Subcutaneous adipose tissue (tissue), 4 donors: ENCODE measurements around the gene CASKIN1. TPM values are rescaled to one million over a fixed set of nuclear protein-coding genes. Genes with fewer than 3 reads are reported as not detected.

Experiments
- CTCF ChIP-seq: fragments of 450-650 bp; IDR thresholded peaks from one replicate; pipeline ENCODE4 v1.5.1; 2016; ENCODE audit warnings: low read depth, mild to moderate bottlenecking, control low read depth, antibody characterized with exemption, moderate library complexity
- total RNA-seq, 4 donors: library from RNA; depleted of rRNA; stranded (reverse); fragments of >200 nt; gene quantifications; one replicate each; pipeline ENCODE4 v1.1.0, GENCODE V29; 2016

The CASKIN1 gene
- total RNA-seq, 4 donors from 2014 or later = not detected

GRCh38 chr16:2174396-2175131, 21.8 kb downstream of the CASKIN1 start:
- TF ChIP-seq CTCF = no peak

GRCh38 chr16:2173916-2174315, 22.5 kb downstream of the CASKIN1 start:
- no peak for TF ChIP-seq CTCF

DNA sequence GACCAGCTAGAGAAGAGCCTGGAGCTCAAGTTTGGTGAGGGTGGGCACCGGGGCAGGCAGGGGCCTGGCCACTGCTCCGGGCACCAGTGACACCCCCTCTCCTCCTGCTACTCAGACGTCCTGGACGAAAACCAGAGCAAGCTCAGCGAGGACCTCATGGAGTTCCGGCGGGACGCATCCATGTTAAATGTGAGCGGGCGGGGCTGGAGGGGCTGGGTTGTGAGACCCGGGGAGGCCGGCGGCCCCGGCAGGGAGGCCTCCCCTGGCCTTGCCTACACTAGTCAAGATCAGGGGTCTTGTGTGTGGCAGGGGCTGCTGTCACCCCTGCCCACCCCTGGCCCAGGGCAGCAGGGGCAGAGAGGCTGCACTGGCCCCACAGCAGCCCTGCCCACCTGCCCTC, 23.0 kb downstream of the CASKIN1 start:
- TF ChIP-seq CTCF = no peak

DNA sequence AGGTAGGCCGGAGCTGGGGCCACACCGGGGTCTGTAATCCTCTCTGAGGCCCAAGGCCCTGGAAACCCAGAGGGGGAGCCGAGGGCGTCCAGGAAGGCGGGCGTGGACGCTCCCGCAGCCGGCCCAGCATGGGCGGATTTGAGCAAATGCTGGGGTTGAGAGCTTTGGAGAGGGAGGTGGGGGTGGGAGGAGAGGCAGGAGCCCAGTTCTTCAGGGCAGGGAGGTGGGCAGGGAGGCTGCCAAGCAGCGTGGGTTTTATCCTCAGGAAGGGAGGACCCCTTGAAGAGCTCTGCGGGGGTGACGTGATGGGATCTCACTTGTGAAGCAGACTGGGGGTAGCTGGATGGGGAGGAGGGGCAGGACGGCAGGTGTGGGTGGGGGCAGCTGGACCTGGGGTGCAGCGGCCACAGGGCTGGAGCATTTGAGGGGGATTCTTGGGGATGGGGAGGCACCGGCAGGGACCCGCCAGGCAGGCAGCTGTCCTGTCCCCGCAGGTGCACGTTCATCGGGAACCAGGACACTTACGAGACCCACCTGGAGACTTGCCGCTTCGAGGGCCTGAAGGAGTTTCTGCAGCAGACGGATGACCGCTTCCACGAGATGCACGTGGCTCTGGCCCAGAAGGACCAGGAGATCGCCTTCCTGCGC, 23.6 kb downstream of the CASKIN1 start:
- TF ChIP-seq CTCF = no peak

- no peak for TF ChIP-seq CTCF
Observed at GRCh38 chr16:2171601-2172178, 24.7 kb downstream of the CASKIN1 start.

GRCh38 chr16:2170587-2171435, 25.6 kb downstream of the CASKIN1 start:
- TF ChIP-seq CTCF = no peak
